ENCODE data around the gene CCR4.
"Not testable (repeated sequence)": the region's sequence is repeated elsewhere in the genome, so short reads cannot be mapped to it uniquely, and the experiment has no call there.

Gene CCR4

GRCh38 chr3:32954506-32954905 lies 3.1 kb downstream of the CCR4 start:
- DNase-seq: no peak

GRCh38 chr3:32956750-32957570 lies 5.5 kb downstream of the CCR4 start:
- DNase-seq: no peak

- DNase-seq: no peak
Observed at GRCh38 chr3:32958509-32958908, 7.1 kb downstream of the CCR4 start.

- DNase-seq: no peak
Observed at GRCh38 chr3:32959371-32959770, 7.9 kb downstream of the CCR4 start.

GRCh38 chr3:32960404-32961170 lies 9.1 kb downstream of the CCR4 start:
- no peak for DNase-seq

GRCh38 chr3:32961189-32961715 lies 9.8 kb downstream of the CCR4 start:
- DNase-seq: no peak

- DNase-seq: no peak
Observed at GRCh38 chr3:32963871-32964270, 12.4 kb downstream of the CCR4 start.

- DNase-seq: not testable (repeated sequence)
Observed at GRCh38 chr3:32964781-32965180, 13.3 kb downstream of the CCR4 start.

GRCh38 chr3:32965617-32966213 lies 14.3 kb downstream of the CCR4 start:
- not testable (repeated sequence) for DNase-seq

- DNase-seq: not testable (repeated sequence)
Observed at GRCh38 chr3:32966627-32967026, 15.2 kb downstream of the CCR4 start.

- no peak for DNase-seq
Observed at GRCh38 chr3:32968166-32968919, 16.9 kb downstream of the CCR4 start.

GRCh38 chr3:32968920-32969389 lies 17.5 kb downstream of the CCR4 start:
- DNase-seq: no peak

GRCh38 chr3:32969656-32970055 lies 18.2 kb downstream of the CCR4 start:
- peak; percentile 71 to 76 for DNase-seq

GRCh38 chr3:32971291-32971690 lies 19.8 kb downstream of the CCR4 start:
- not testable (repeated sequence) for DNase-seq

- no peak for DNase-seq
Observed at GRCh38 chr3:32972482-32973146, 21.2 kb downstream of the CCR4 start.

- DNase-seq: no peak
Observed at GRCh38 chr3:32973982-32974381, 22.5 kb downstream of the CCR4 start.

- no peak for DNase-seq
Observed at GRCh38 chr3:32975891-32976595, 24.6 kb downstream of the CCR4 start.

- no peak for DNase-seq
Observed at GRCh38 chr3:32977861-32978260, 26.4 kb downstream of the CCR4 start.

- no peak for DNase-seq
Observed at GRCh38 chr3:32978331-32978730, 26.9 kb downstream of the CCR4 start.

- no peak for DNase-seq
Observed at GRCh38 chr3:32983124-32983523, 31.7 kb downstream of the CCR4 start.

GRCh38 chr3:32984918-32985317 lies 33.5 kb downstream of the CCR4 start:
- not testable (repeated sequence) for DNase-seq

All from SHP77 (cell line).